Activated CD8-positive, alpha-beta memory T cell treated with anti-CD3 and anti-CD28 coated beads for 48 hours (primary cell): Measurements from ENCODE around the gene ZDHHC16.
"Not testable (repeated sequence)": the region's sequence is repeated elsewhere in the genome, so short reads cannot be mapped to it uniquely, and the experiment has no call there.

Source experiments
- DNase-seq, 3 experiments: peaks; one replicate each; pipeline ENCODE4 v3.0.0-alpha.2; 2020; ENCODE audit warnings: low read depth in 2 of 3, low spot score in 2 of 3

Gene ZDHHC16

DNA sequence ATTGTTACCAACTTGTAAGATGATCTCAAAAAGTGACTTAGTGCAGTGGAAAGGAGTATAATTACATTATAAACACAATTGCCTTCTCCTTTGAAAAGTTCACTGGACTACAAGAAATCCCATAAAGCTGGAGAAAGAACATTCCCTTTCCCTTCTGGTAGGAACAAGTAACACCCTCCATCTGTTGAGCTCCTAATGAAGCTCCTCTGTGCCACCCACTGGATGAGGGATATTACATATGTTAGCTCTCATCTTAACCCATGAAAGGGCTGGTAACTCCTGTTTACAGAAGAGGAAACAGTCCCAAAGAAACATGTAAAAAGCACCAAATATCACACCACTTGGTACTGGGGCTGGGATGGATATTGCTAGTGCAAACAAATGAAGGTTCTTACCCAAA is 11.9 kb upstream of the ZDHHC16 start:
- no peak for DNase-seq

DNA sequence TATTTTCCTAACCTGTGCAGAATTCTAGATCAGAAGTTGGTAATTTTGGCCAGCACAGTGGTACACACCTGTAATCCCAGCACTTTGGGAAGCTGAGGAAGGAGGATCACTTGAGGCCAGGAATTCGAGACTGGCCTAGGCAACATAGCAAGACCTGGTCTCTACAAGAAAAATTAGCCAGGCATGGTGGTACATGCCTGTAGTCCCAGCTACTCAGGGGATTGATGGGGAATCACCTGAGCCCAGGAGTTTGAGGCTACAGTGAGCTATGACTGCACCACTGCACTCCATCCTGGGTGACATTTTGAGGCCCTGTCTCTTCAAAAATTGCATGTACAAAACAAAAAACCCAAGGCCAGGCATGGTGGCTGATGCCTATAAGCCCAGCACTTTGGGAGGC is 11.4 kb upstream of the ZDHHC16 start:
- DNase-seq, result no peak

GRCh38 chr10:97435211-97435610 is 10.8 kb upstream of the ZDHHC16 start:
- DNase-seq, result no peak

DNA sequence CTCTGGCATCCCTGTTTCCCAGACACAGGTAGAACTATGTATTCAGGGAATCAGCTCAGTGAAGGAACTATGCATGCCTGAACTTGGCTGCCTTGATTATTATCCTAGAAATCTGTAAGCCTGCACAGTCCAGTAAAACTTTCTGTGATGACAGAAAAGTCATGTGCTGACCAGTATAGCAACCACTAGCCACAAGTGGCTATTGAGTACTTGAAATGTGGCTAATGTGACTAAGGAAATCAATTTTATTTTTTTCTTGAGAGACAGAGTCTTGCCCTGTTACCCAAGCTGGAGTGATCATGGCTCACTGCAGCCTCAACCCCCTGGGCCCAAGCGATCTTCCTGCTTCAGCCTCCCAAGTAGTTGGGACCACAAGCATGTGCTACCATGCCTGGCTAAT is 3.7 kb upstream of the ZDHHC16 start:
- DNase-seq, result no peak

GRCh38 chr10:97444212-97444611 is 1.8 kb upstream of the ZDHHC16 start:
- no peak for DNase-seq

- no peak for DNase-seq
Measured at GRCh38 chr10:97445357-97445721, 636 bp upstream of the ZDHHC16 start.

GRCh38 chr10:97450828-97451227 is 4.9 kb downstream of the ZDHHC16 start:
- no peak for DNase-seq

- DNase-seq, result no peak
Measured at GRCh38 chr10:97451605-97452004, 5.6 kb downstream of the ZDHHC16 start.

GRCh38 chr10:97452352-97452751 is 6.4 kb downstream of the ZDHHC16 start:
- no peak for DNase-seq

DNA sequence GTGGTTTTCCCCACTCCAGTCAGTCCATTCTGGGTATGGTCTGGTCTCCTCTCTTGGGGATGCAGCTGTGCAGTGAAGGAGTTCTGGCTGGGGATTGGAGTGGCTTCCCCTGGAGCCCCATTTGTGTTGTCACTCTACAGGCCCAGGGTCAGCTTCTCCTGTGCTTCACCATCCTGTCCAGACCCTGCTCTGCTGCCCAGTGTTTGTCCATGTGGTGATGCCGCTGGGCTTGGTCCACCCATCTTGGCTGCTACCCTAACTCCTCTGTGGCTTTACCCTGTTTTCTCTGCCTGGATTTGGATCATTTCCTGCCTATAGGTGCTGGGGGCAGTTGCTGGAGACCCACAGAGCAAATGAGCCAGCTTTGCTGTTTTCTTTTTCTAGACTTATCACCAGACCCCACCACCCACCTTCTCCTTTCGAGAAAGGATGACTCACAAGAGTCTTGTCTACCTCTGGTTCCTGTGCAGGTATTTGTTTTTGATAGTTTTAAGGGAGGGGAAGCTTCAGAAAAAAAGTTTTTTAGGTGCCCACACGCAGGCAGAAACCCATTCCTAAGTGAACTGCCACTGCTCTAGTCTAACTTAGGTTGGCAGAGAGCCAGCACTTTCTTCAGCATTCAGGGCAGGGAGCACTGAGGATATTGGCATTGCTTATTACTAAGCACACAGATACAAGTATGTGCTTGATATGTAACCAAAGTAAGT is 8.5 kb downstream of the ZDHHC16 start:
- no peak for DNase-seq

GRCh38 chr10:97456034-97456685 is 10.2 kb downstream of the ZDHHC16 start:
- DNase-seq, result no peak

- no peak for DNase-seq
Measured at GRCh38 chr10:97456686-97457065, 10.7 kb downstream of the ZDHHC16 start.

DNA sequence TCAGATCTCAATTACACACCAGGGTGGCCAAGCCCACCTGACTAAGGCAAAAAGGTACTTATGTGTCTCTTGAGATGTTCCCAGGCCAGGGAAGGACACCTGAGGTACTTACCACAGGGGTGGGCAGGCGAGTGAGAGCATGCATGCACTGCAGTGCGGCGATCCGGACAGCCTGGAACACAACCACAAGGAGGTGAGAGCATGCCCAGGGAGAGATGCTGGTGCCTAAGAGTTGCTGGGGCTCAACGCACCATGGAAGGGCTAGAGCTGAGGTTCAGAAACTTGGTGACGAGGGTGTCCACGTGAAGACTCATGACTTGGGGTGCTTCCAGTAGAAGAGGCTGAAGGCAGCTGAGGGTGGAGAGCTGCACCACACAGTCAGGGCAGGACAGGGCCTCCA is 13.1 kb downstream of the ZDHHC16 start:
- no peak for DNase-seq

DNA sequence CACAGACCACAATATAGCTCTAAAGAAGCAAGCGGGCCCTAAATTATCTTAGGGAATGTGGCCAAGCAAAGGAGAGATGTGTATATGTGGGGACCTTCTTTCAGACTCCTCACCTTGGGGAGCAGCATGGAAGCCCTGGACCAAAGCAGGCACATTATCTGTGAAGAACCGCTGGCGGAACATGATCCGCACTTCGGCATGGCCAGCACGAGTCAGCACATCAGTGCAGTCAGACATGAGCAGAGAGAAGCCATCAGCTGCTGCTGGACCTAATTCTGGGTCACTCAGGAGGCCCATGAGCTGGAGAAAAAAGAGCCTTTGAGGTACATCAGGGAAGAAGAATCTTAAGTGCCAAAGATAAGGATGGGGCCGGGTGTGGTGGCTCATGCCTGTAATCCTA is 14.0 kb downstream of the ZDHHC16 start:
- DNase-seq, result no peak

GRCh38 chr10:97462309-97462708 is 16.3 kb downstream of the ZDHHC16 start:
- DNase-seq, result no peak

- DNase-seq, result no peak
Measured at GRCh38 chr10:97463363-97464132, 17.6 kb downstream of the ZDHHC16 start.

- no peak for DNase-seq
Measured at GRCh38 chr10:97464226-97464625, 18.3 kb downstream of the ZDHHC16 start.

DNA sequence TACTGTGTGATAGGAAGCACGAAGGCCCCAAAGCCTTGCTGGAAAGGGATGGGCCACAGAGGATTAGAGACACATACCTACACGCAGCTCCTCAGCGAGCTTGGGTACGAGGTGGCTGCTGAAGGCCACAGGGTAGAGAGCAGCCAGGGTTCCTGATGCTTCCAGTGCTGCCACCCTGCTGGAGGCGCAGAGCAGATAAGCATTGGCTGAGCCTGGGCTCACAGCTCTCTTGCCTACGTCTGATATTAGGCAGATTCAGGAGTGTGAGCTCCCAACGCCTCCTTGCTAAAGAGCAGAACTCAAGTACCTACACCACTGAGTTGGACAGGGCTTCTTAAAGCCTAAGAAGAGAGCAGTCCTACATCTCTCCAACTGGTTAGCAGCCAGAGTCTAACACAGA is 20.0 kb downstream of the ZDHHC16 start:
- no peak for DNase-seq

DNA sequence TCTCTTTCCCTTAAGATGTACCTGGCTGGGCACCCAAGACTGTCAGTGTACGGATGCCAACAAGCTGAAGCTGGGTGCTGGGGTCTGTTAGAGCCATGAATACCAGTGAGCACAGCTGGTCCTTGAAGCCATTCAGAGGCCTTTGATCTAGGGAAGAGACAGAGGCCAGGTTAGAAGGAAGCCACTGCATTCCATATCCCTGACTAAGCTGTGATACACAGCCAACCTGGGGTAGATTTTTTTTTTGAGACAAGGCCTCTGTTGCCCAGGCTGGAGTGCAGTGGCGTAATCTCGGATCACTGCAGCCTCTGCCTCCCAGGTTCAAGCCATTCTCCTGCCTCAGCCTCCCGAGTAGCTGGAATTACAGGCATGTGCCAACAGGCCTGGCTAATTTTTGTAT is 20.8 kb downstream of the ZDHHC16 start:
- no peak for DNase-seq

- DNase-seq, result no peak
Measured at GRCh38 chr10:97468162-97468561, 22.2 kb downstream of the ZDHHC16 start.

DNA sequence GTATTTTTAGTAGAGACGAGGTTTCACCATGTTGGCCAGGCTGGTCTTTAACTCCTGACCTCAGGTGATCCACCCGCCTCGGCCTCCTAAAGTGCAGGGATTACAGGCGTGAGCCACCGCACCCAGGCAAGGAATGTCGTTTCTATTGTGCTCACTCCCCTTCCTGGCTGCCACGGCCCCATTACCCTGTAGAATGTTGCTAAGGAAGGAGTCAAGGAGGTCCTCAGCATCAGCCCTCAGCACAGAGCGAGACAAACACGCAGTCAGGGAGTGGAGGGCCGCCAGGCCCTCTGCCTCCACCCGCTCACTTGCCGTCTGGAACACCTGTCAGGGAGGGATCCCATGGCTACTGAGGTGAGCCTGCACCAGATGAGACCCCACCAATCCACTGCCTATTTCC is 22.8 kb downstream of the ZDHHC16 start:
- not testable (repeated sequence) for DNase-seq

DNA sequence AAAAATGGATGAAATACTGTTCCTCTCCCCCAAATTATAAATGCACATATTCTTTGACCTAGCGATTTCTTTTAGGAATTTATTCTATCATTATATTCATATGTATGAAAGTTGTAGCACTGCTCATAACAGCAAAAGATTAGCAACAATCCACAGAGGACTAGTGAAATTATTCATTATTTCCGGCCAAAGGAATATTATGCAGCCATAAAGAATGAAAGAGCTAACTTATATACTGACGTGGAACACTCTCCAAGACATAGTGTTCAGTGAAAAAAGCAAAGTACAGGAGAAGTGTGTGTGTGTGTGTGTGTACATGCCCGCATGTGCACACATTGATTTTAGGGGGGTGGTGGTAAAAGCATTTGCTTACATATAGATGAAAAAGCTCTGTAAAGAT is 28.9 kb downstream of the ZDHHC16 start:
- DNase-seq, result no peak
